Heart left ventricle (tissue), 13 donors: ENCODE data around the gene ETV6.

Experiments
- CTCF ChIP-seq, 12 donors: fragments of 200-600 bp; sonication (generic) in 4 of 12; IDR thresholded peaks; one replicate each; pipeline versions ENCODE4 v1.5.0 to v1.8.0; 2018 to 2022; ENCODE audit warnings: antibody characterized with exemption in 12 of 12, mild to moderate bottlenecking in 5 of 12
- POLR2A ChIP-seq, 2 donors: fragments of 450-650 bp; IDR thresholded peaks; one replicate each; pipeline ENCODE4 v1.6.1; 2017; ENCODE audit warnings: antibody characterized with exemption in 2 of 2, mild to moderate bottlenecking in 2 of 2, moderate library complexity in 2 of 2
- donor health status: ischemic (EF 13 %, LVEDD 7.1; RV severe dilation, severe dysfunction).
- donor health status: DM: no; HTN: yes; CAD: no.
- donor health status: DM: no; HTN: no; CAD: no.
- donor health status: ischemic (EF 25% LVEDD 6.9; RV normal size, moderate dysfunction).
- donor health status: ischemic (EF 25% LVEDD 5.7; RV mildly dilated, moderate dysfunction).
- donor health status: ischemic (EF 35%, LVEDD 5.7; RV mildly dilated, moderate dysfunction).
- donor health status: nonischemic (EF 11% LVEDD 7.7; RV severe dilation, severe dysfunction).
- donor health status: DM: yes; HTN: yes; CAD: no.
- donor health status: PGD.
- donor health status: ischemic (EF 29% LVEDD 5.4; RV normal size, mild dysfunction).
- donor health status: nonischemic (EF 23%, LVEDD 6.1; RV moderate dilation, normal function).

- TF ChIP-seq CTCF (IDR thresholded peaks at IDR 0.05) (no peak), POLR2A (IDR thresholded peaks at IDR 0.05) (no peak)
These were observed 26.1 kb upstream of the ETV6 start for GRCh38 chr12:11623382-11623781.
